ENCODE results near the gene SMIM36.

GRCh38 chr17:55442462-55442861 is 68.8 kb downstream of the SMIM36 start:
- no peak for TF ChIP-seq CTCF (conservative IDR thresholded peaks at IDR 0.05; ENCODE audit: low read length)
- no peak for TF ChIP-seq EZH2phosphoT487 (IDR thresholded peaks at IDR 0.05; ENCODE audit: borderline replicate concordance)
